ENCODE results near the gene STARD8.
A peak's percentile ranks its signal among the peaks of the same experiment; 100 is the strongest.
"Not testable (repeated sequence)": the region's sequence is repeated elsewhere in the genome, so short reads cannot be mapped to it uniquely, and the experiment has no call there.

STARD8 gene

GRCh38 chrX:68647156-68647957, at the start of gene STARD8:
STARD8 (plus strand) TSS chrX:68647666; CDS start chrX:68647883, 217 bp downstream.
- DNase-seq (ENCODE audit: low read depth in 2 of 2): peak; percentile 29 to 59
- peak; percentile 21 for TF ChIP-seq CTCF (IDR thresholded peaks at IDR 0.05; ENCODE audit: low read depth, low read length)
- peak within 1 kb of the TSS; percentile 25 to 35 for H3K4me3 ChIP-seq (replicated peaks in 1 of 2; ENCODE audit: low read depth in 2 of 2, low read length in 2 of 2)

DNA sequence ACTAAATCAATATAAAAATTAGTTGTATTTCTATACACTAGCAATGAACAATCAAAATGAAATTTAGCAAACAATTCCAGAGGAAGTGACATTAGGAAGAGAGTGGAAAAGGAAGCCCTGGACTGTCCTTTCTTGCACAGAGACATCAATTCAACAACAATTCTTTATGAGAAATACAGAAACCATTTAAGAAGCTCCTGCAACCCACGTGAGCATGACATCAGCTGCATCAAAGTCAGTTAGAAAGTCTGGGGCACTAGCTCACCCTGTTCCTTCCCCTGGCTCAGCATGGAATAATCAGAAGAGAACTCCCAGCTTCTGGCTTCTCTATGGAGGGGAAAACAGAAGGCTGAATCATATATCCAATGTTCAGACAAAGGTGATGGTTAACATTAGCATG, 48.6 kb upstream of the STARD8 start:
- no peak for TF ChIP-seq CTCF (IDR thresholded peaks at IDR 0.05; ENCODE audit: low read depth, low read length)
- no peak for DNase-seq (ENCODE audit: low read depth in 2 of 2)
- no peak overlapping the region for H3K4me3 ChIP-seq (replicated peaks in 1 of 2; ENCODE audit: low read depth in 2 of 2, low read length in 2 of 2)

GRCh38 chrX:68599256-68600152, 48.0 kb upstream of the STARD8 start:
- peak; percentile 66 for TF ChIP-seq CTCF (IDR thresholded peaks at IDR 0.05; ENCODE audit: low read depth, low read length)
- DNase-seq (ENCODE audit: low read depth in 2 of 2): peak; percentile 21
- H3K4me3 ChIP-seq (replicated peaks in 1 of 2; ENCODE audit: low read depth in 2 of 2, low read length in 2 of 2): no peak overlapping the region

DNA sequence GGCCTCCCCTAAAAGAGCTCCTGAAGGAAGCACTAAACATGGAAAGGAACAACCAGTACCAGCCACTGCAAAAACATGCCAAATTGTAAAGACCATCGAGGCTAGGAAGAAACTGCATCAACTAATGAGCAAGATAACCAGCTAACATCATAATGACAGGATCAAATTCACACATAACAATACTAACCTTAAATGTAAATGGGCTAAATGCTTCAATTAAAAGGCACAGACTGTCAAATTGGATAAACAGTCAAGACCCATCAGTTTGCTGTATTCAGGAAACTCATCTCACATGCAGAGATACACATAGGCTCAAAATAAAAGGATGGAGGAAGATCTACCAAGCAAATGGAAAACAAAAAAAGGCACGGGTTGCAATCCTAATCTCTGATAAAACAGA, 43.2 kb upstream of the STARD8 start:
- H3K4me3 ChIP-seq (replicated peaks in 1 of 2; ENCODE audit: low read depth in 2 of 2, low read length in 2 of 2); DNase-seq (ENCODE audit: low read depth in 2 of 2): not testable (repeated sequence)

GRCh38 chrX:68614733-68615132, 32.7 kb upstream of the STARD8 start:
- H3K4me3 ChIP-seq (replicated peaks in 1 of 2; ENCODE audit: low read depth in 2 of 2, low read length in 2 of 2); DNase-seq (ENCODE audit: low read depth in 2 of 2): not testable (repeated sequence)

DNA sequence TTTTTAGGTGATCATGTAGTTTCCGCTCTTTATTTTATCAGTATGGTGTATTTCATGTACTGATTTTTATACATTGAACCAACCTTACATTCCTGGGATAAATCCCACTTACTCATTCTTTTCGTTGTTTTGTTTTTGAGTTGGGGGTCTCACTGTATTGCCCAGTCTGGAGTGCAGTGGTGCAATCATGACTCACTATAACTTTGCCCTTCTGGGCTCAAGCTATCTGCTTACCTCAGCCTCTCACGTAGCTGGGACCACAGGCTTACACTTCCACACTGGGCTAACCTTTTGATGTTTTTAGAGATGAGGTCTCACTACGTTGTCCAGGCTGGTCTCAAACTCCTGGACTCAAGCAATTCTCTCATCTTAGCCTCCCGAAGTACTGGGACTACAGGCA, 19.5 kb upstream of the STARD8 start:
- no peak for DNase-seq (ENCODE audit: low read depth in 2 of 2)

GRCh38 chrX:68629936-68630335, 17.5 kb upstream of the STARD8 start:
- DNase-seq (ENCODE audit: low read depth in 2 of 2); H3K4me3 ChIP-seq (replicated peaks in 1 of 2; ENCODE audit: low read depth in 2 of 2, low read length in 2 of 2): not testable (repeated sequence)

More for the DNA sequence above, 19.5 kb upstream of the STARD8 start:
- no peak for TF ChIP-seq CTCF (IDR thresholded peaks at IDR 0.05; ENCODE audit: low read depth, low read length)
- H3K4me3 ChIP-seq (replicated peaks in 1 of 2; ENCODE audit: low read depth in 2 of 2, low read length in 2 of 2): no peak overlapping the region

DNA sequence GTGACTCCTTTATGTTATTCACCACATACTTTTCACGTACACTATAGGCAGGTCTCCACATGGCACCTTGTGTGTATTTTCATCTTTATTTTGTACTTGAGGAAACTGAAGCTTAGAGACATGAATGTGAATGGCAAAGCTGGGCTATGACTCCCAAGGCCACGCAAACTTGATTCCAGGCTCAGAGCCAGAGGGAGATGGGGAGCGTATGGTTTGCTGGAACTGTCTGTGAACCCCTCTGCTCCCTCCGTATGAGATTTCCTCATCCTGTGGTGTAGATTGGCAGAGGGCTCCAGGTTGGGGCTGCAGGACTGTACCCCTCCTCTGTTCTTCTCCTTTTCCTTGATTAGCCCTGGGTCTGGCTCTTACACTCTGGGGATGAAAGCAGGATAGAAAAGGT, 16.1 kb upstream of the STARD8 start:
- no peak for DNase-seq (ENCODE audit: low read depth in 2 of 2)
- no peak overlapping the region for H3K4me3 ChIP-seq (replicated peaks in 1 of 2; ENCODE audit: low read depth in 2 of 2, low read length in 2 of 2)

More for the DNA sequence above, 16.1 kb upstream of the STARD8 start:
- TF ChIP-seq CTCF (IDR thresholded peaks at IDR 0.05; ENCODE audit: low read depth, low read length): no peak

Measured in cardiac fibroblast (primary cell).